GM12865 (cell line): Measurements from ENCODE around the gene SLC6A6.

Experiments
- DNase-seq: peaks from one replicate; pipeline ENCODE4 v3.0.0; 2010; ENCODE audit warnings: low read depth
- H3K4me3 ChIP-seq: 2 replicates; pipeline ENCODE4 v1.5.1; 2011; ENCODE audit warnings: mild to moderate bottlenecking, low read depth, low read length, control low read depth
- CTCF ChIP-seq: IDR thresholded peaks from 2 replicates; pipeline ENCODE4 v1.5.1; 2011; ENCODE audit warnings: low read length, control low read depth, low read depth, inconsistent platforms; ENCODE audit not compliant: insufficient read depth; ENCODE audit errors: missing control alignments

The SLC6A6 gene

DNA sequence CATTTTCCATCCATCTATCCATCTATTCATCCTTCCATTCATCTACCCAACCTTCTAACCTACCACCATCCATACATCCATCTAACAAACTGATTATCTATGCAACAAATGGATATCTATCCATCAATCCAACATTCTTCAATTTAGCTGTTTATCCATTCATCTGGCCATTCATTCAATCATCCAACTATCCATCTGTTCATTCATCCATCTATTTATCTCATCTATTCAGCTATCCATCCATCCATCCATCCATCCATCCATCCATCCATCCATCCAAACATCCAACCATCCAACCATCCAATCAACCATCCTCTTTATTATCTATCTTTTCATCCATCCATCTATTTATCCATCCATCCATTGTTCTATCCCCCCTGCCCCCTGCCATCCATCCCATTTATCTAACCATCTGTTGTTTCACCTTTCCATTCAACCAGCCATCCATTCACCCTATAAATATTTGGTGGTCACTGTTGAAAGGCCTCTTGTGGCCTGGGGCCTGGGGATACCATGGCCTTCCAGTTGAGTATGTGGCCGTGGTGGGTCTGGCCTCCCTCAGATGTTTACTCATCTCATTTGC is 44.7 kb downstream of the SLC6A6 start:
- no peak overlapping the region for H3K4me3 ChIP-seq

GRCh38 chr3:14448063-14448462 is 45.7 kb downstream of the SLC6A6 start:
- H3K4me3 ChIP-seq: no peak overlapping the region
- TF ChIP-seq CTCF: no peak
- no peak for DNase-seq

More for the DNA sequence above, 44.7 kb downstream of the SLC6A6 start:
- no peak for DNase-seq
- no peak for TF ChIP-seq CTCF

DNA sequence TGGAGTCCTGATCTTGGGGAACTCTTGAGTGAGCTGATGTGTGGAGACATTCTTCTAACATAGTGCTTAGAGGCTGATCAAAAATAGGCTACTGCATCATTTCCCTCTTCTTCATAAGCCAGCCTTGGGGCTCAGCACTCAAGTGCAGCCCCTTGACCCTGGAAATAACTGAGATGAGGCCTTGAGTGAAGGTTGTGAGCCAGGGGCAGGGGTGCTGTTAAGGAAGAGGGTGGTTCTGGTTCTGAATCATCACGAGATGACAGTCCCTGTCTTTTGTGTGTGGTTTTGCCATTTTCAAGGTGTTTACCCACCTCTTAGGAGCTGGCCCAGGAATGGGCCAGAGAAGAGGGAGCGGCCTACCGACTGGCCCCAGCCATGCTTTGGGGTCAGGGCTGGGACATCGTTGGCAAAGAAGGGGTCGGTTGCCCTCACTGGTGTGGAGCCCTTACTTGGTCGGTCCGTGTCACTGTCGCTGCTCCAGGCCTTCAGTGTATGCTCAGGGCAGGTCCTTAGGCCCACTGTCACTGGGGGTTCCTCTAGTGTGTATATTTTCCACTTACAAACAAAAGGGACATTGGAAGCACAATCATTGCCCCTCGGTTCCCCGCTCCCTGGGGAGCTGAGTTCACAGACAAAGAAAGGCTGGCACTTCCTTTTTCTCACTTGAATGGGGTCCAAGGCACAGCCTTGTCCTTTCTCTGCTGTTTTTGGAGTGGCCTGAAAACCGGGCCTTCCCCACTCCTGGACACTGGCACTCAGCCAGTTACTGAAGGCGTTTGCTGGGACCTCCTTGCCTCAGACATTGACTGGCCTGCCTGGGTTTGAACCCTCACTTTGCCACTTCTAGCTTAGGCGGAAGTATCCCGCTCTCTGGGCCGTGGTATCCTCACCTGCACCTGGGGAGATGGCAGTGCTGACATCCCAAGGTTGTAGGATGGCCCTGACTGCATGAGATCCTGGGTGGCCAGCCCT is 46.6 kb downstream of the SLC6A6 start:
- DNase-seq: no peak
- H3K4me3 ChIP-seq: no peak overlapping the region
- TF ChIP-seq CTCF: no peak

DNA sequence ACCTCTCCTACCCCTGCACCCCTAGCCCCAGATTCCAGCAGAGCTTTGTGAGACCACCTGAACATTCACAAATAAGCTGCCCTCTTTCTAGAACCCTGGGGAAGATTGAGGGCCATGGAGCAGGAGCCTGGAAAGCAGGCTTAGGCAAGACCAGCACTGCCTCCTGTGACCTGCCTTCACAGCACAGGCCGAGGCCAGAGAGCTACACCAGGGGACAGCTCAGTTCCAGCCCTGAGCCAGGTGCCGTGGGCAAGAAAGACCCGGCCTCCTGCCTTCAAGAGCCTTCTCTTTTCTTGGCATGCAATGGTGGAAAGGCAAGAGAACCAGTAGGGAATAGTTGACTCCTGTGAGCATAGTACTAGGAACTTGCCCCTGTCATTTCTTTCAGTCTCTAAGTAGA is 48.1 kb downstream of the SLC6A6 start:
- DNase-seq: no peak
- no peak for TF ChIP-seq CTCF
- no peak overlapping the region for H3K4me3 ChIP-seq

- no peak overlapping the region for H3K4me3 ChIP-seq
- DNase-seq: no peak
- TF ChIP-seq CTCF: no peak
Measured at GRCh38 chr3:14450922-14451606, 48.7 kb downstream of the SLC6A6 start.

DNA sequence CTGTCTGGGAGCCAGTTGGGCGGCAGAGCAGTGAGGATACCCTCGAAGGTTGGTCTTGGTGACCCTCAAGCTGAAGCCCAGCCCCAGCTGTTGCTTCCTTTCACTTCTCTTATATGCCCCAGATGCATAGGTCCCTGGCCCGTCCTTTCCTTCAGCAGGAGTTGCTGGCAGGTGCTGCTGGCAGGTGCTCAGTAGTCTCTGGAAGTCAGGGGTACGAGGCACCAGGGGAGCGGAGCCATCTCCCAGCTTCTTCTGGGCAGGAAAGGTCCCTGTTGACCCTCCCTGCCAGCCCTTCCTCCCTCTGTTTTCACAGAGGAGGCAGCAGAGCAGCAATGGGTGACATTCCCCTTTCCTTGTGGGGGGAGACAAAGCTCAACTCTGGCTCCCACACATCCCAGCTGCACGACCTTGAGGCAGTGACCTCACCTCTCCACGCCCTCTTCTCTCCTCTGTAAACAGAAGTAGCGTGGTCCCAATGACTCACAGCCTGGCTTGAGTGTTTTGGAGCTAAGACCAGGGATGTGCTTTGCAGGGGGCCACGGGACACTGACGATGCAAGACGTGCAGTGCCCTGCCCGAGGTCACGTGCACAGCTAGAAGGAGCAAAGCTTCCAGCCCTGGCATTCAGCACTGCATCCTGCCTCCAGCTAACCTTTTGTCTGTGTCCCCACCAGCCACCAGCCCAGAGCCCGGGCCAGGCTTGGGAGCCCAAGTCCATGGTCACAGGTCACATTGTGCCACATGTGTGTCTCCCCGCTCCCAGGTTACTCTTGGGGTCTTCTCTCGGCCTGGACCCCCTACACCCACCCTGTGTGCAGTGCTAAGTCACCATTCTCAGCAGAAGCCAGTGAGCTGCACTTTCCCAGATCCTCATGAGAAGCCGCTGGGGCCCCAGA is 49.7 kb downstream of the SLC6A6 start:
- H3K4me3 ChIP-seq: no peak overlapping the region
- no peak for DNase-seq
- TF ChIP-seq CTCF: no peak
